ENCODE measurements around the gene SORCS3. TPM values are rescaled to one million over a fixed set of nuclear protein-coding genes. Genes with fewer than 3 reads are reported as not detected.

The SORCS3 gene
- total RNA-seq, 1 experiment from 2014 or later, result not detected

DNA sequence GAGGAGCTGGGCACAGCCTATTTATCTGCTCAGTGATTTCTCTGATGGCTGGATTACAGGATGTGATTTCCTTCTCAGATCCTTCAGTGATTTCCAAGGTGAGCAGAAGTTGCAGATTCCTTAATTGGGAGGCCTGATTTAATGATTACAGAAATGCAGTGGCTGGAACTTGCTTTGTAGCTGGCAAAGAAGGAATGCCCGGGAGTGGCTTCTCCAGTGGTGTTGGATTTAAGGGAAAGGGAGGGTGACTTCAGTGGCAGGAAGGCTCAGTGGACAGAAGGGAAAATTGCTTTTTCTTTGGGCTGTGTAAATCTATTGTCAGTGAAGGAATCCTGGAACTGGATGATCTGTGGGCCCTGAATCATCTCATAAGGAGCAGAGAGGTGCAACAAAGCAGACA lies 5.1 kb downstream of the SORCS3 start:
- Histone ChIP-seq H3K9me3 (ENCODE audit: low read length) (no peaks in the 10 kb centered on the region), H3K4me1 (ENCODE audit: insufficient read depth, low read length) (no peaks in the 10 kb centered on the region), H3F3A (ENCODE audit: low read length, unreplicated experiment) (no peaks in the 10 kb centered on the region), H2AFZ (ENCODE audit: low read length) (no peak overlapping the region), H3K79me2 (ENCODE audit: low read length) (no peaks in the 10 kb centered on the region), H3K36me3 (ENCODE audit: low read depth, low read length) (no peaks in the 10 kb centered on the region), H3K27me3 (ENCODE audit: low read length) (no peaks in the 10 kb centered on the region), H3K27ac (ENCODE audit: low read length) (no peak overlapping the region), H4K20me1 (ENCODE audit: low read length) (no peaks in the 10 kb centered on the region), H3K9me2 (replicated peaks; ENCODE audit: low read length) (no peaks in the 10 kb centered on the region), H3K4me2 (ENCODE audit: low read length) (no peak overlapping the region), H3K4me3 (ENCODE audit: low read length) (no peak overlapping the region), H3K9ac (ENCODE audit: low read length) (no peak overlapping the region)
- ATAC-seq (no peak), DNase-seq (no peak)
- ChIA-PET CTCF (no interaction called here), POLR2A (ENCODE audit: unreplicated experiment) (no interaction called here)
- no peak for TF ChIP-seq EZH2 (IDR thresholded peaks at IDR 0.05; ENCODE audit: low read length, unreplicated experiment)
- TF ChIP-seq, protein P1, sequence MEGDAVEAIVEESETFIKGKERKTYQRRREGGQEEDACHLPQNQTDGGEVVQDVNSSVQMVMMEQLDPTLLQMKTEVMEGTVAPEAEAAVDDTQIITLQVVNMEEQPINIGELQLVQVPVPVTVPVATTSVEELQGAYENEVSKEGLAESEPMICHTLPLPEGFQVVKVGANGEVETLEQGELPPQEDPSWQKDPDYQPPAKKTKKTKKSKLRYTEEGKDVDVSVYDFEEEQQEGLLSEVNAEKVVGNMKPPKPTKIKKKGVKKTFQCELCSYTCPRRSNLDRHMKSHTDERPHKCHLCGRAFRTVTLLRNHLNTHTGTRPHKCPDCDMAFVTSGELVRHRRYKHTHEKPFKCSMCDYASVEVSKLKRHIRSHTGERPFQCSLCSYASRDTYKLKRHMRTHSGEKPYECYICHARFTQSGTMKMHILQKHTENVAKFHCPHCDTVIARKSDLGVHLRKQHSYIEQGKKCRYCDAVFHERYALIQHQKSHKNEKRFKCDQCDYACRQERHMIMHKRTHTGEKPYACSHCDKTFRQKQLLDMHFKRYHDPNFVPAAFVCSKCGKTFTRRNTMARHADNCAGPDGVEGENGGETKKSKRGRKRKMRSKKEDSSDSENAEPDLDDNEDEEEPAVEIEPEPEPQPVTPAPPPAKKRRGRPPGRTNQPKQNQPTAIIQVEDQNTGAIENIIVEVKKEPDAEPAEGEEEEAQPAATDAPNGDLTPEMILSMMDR (conservative IDR thresholded peaks at IDR 0.05; ENCODE audit: low read depth, low read length), result no peak
- TF ChIP-seq EZH2phosphoT487 (IDR thresholded peaks at IDR 0.05; ENCODE audit: borderline replicate concordance, low read length), result no peak
- no TSS peak for BruUV-seq (replicated peaks)
- intact Hi-C loops (cut with micrococcal nuclease), result no loop called here

GRCh38 chr10:104648421-104648820 lies 7.3 kb downstream of the SORCS3 start:
- no peaks in the 10 kb centered on the region for H3K9me3 ChIP-seq (ENCODE audit: low read length)
- CTCF ChIA-PET, result no interaction called here
- no peaks in the 10 kb centered on the region for H3K79me2 ChIP-seq (ENCODE audit: low read length)
- no peaks in the 10 kb centered on the region for H3K36me3 ChIP-seq (ENCODE audit: low read depth, low read length)
- no peaks in the 10 kb centered on the region for H3K27me3 ChIP-seq (ENCODE audit: low read length)
- H3K27ac ChIP-seq (ENCODE audit: low read length), result no peak overlapping the region
- no TSS peak for BruUV-seq (replicated peaks)
- H2AFZ ChIP-seq (ENCODE audit: low read length), result no peak overlapping the region
- no peaks in the 10 kb centered on the region for H3K4me1 ChIP-seq (ENCODE audit: insufficient read depth, low read length)
- intact Hi-C loops (cut with micrococcal nuclease), result no loop called here
- H3K9ac ChIP-seq (ENCODE audit: low read length), result no peak overlapping the region
- H4K20me1 ChIP-seq (ENCODE audit: low read length), result no peaks in the 10 kb centered on the region
- POLR2A ChIA-PET (ENCODE audit: unreplicated experiment), result no interaction called here
- TF ChIP-seq EZH2phosphoT487 (IDR thresholded peaks at IDR 0.05; ENCODE audit: borderline replicate concordance, low read length), result no peak
- TF ChIP-seq, protein P1 (conservative IDR thresholded peaks at IDR 0.05; ENCODE audit: low read depth, low read length), result no peak
- no peak for TF ChIP-seq EZH2 (IDR thresholded peaks at IDR 0.05; ENCODE audit: low read length, unreplicated experiment)
- no peaks in the 10 kb centered on the region for H3F3A ChIP-seq (ENCODE audit: low read length, unreplicated experiment)
- no peaks in the 10 kb centered on the region for H3K9me2 ChIP-seq (replicated peaks; ENCODE audit: low read length)
- no peak overlapping the region for H3K4me3 ChIP-seq (ENCODE audit: low read length)
- H3K4me2 ChIP-seq (ENCODE audit: low read length), result no peak overlapping the region
- ATAC-seq (no peak), DNase-seq (no peak)

DNA sequence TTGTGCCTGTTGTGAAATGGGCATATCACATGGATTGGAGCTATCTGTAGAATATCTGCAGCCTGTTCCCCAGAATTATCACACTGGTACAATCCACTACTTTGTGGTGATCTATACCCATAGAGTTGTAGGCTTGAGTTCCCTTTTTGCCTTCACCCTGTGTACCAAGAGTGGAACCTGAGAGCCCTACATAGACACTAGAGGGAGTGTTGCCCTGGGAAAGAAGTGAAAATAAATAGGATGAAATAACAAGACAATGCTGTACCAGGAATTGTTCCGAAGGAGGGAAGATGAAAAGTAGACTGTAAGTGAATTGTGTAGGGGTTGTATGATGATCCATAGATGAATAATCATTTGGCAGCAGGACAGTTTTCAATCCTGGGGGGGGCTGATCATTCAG lies 9.0 kb downstream of the SORCS3 start:
- no peaks in the 10 kb centered on the region for H3K79me2 ChIP-seq (ENCODE audit: low read length)
- no peak for DNase-seq
- H3K4me1 ChIP-seq (ENCODE audit: insufficient read depth, low read length), result no peaks in the 10 kb centered on the region
- H3K9ac ChIP-seq (ENCODE audit: low read length), result no peak overlapping the region
- intact Hi-C loops (cut with micrococcal nuclease), result no loop called here
- H3K27me3 ChIP-seq (ENCODE audit: low read length), result no peaks in the 10 kb centered on the region
- H3K4me3 ChIP-seq (ENCODE audit: low read length), result no peak overlapping the region
- TF ChIP-seq, protein P1 (conservative IDR thresholded peaks at IDR 0.05; ENCODE audit: low read depth, low read length), result peak; percentile 39; the same call in 1 of the 2 replicates
- no peak for TF ChIP-seq EZH2phosphoT487 (IDR thresholded peaks at IDR 0.05; ENCODE audit: borderline replicate concordance, low read length)
- no peak overlapping the region for H3K4me2 ChIP-seq (ENCODE audit: low read length)
- no peaks in the 10 kb centered on the region for H3K36me3 ChIP-seq (ENCODE audit: low read depth, low read length)
- H4K20me1 ChIP-seq (ENCODE audit: low read length), result no peaks in the 10 kb centered on the region
- POLR2A ChIA-PET (ENCODE audit: unreplicated experiment), result no interaction called here
- no peaks in the 10 kb centered on the region for H3K9me2 ChIP-seq (replicated peaks; ENCODE audit: low read length)
- no peaks in the 10 kb centered on the region for H3F3A ChIP-seq (ENCODE audit: low read length, unreplicated experiment)
- H3K27ac ChIP-seq (ENCODE audit: low read length), result no peak overlapping the region
- no peak overlapping the region for H2AFZ ChIP-seq (ENCODE audit: low read length)
- BruUV-seq (replicated peaks), result no TSS peak
- no peaks in the 10 kb centered on the region for H3K9me3 ChIP-seq (ENCODE audit: low read length)
- CTCF ChIA-PET, result no interaction called here
- no peak for ATAC-seq

Measured in PC-3 (cell line).